Psoas muscle (tissue), 8 donors: ENCODE data around the gene B3GNT7. TPM values are rescaled to one million over a fixed set of nuclear protein-coding genes. Genes with fewer than 3 reads are reported as not detected.
"Not testable (repeated sequence)": the region's sequence is repeated elsewhere in the genome, so short reads cannot be mapped to it uniquely, and the experiment has no call there.

Source experiments
- ATAC-seq, 4 donors: fragments of 200-7000 bp; cut with Tn5 transposase; one replicate each; pipeline ENCODE4 v1.9.1; 2020; ENCODE audit warnings: moderate library complexity in 3 of 4, mild to moderate bottlenecking in 2 of 4
- DNase-seq, 2 donors: peaks; one replicate each; pipeline ENCODE4 v3.0.0-alpha.2; 2020
- H3K27ac ChIP-seq: fragments of 200-600 bp; one replicate; pipeline ENCODE4 v1.8.0; 2022
- H3K27me3 ChIP-seq, 3 donors: fragments of 200-600 bp in 1 of 3; one replicate each; pipeline versions ENCODE4 v1.6.1 to v1.8.0; 2013 to 2022; ENCODE audit warnings: low read length in 2 of 3, mild to moderate bottlenecking in 2 of 3, moderate library complexity in 1 of 3; ENCODE audit not compliant: insufficient read depth in 3 of 3
- H3K36me3 ChIP-seq, 2 donors: fragments of 200-600 bp in 1 of 2; one replicate each; pipeline versions ENCODE4 v1.6.1 to v1.8.0; 2013 to 2022; ENCODE audit warnings: low read depth in 1 of 2, mild to moderate bottlenecking in 1 of 2, moderate library complexity in 1 of 2; ENCODE audit not compliant: insufficient read depth in 1 of 2
- H3K4me1 ChIP-seq: fragments of 200-600 bp; one replicate; pipeline ENCODE4 v1.8.0; 2022
- H3K4me3 ChIP-seq: fragments of 200-600 bp; one replicate; pipeline ENCODE4 v1.8.0; 2022; ENCODE audit warnings: mild to moderate bottlenecking
- H3K9me3 ChIP-seq: fragments of 200-600 bp; one replicate; pipeline ENCODE4 v1.8.0; 2022
- WGBS, 3 donors: extraction: QIAGEN DNeasy Blood & Tissue Kit; methylation state at CpG; one replicate each; pipeline versions ENCODE4 v1.1.6 to v1.1.7; 2013; 5-methylcytosine and 5-hydroxymethylcytosine counted together
- intact Hi-C, 2 donors: fragments of 100-400 bp; cut with DNase I; formaldehyde crosslinking; loops; one replicate each; pipeline versions ENCODE4 v1.11.0 to v1.14.2; 2022
- polyA plus RNA-seq, 3 donors: library from polyadenylated mRNA; stranded (reverse); fragments of 200-250 nt; gene quantifications; one replicate each; pipeline ENCODE4 v1.2.3, GENCODE V29; 2013
- total RNA-seq, 4 donors: library from RNA; stranded (reverse); fragmentation: NEBNext Ultra II Directional in 2 of 4; extraction: Animal tissue kit (Norgen Biotek cat#: 25700) in 2 of 4; gene quantifications; one replicate each; pipeline versions ENCODE4 v1.2.1 to v1.2.4, GENCODE V29; 2021 to 2023
- TF ChIP-seq, protein P1 (sequence below): fragments of 200-600 bp; IDR thresholded peaks from one replicate; pipeline ENCODE4 v1.8.0; 2022; ENCODE audit warnings: antibody characterized with exemption
- donor health status: healthy with polysubstance abuse.
- donor health status: DM: no; HTN: no; CAD: no; lungs with moderate emphysema.
- donor health status: Bipolar disorder and iron deficiency.
- donor health status: healthy.
- donor health status: DM: yes; HTN: yes; CAD: no.
- donor health status: DM: no; HTN: no; CAD: no.
- donor health status: DM: no; HTN: no; CAD: no.
- donor health status: DM: yes; HTN: yes; CAD: no.

The B3GNT7 gene
- total and polyA plus RNA-seq, 7 donors = 0.03 to 1.7 (median 0.29) TPM

DNA sequence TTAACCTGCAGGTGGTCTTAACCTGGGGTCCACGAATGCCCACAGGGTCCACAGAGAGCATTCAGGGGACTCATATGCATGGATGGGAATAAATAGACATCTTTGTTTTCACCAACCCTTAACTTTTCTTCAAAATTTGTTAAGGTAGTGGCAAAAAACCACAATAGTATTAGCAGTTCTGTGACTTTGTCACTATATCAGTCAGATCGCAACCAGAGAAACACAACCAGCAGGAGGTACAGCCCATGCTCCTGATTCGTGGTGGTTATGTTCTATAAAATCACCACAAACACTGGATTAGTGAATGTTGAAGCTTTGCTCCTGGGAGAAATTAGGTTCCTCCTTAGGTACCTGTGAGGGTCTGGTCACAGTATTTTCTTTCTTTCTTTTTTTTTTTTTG, 31.6 kb downstream of the B3GNT7 start:
- H3K4me1 ChIP-seq = no peaks in the 10 kb centered on the region
- ATAC-seq (no peak), DNase-seq (no peak)
- WGBS, 3 donors = 82 to 91% (median 84%) methylated on average over 3 of the region's 3 CpGs
- no peaks in the 10 kb centered on the region for H3K27me3 ChIP-seq
- intact Hi-C loops = no loop called here
- no peaks in the 10 kb centered on the region for H3K9me3 ChIP-seq
- H3K4me3 ChIP-seq = no peak overlapping the region
- no peaks in the 10 kb centered on the region for H3K36me3 ChIP-seq
- no peak overlapping the region for H3K27ac ChIP-seq
- TF ChIP-seq, protein P1, sequence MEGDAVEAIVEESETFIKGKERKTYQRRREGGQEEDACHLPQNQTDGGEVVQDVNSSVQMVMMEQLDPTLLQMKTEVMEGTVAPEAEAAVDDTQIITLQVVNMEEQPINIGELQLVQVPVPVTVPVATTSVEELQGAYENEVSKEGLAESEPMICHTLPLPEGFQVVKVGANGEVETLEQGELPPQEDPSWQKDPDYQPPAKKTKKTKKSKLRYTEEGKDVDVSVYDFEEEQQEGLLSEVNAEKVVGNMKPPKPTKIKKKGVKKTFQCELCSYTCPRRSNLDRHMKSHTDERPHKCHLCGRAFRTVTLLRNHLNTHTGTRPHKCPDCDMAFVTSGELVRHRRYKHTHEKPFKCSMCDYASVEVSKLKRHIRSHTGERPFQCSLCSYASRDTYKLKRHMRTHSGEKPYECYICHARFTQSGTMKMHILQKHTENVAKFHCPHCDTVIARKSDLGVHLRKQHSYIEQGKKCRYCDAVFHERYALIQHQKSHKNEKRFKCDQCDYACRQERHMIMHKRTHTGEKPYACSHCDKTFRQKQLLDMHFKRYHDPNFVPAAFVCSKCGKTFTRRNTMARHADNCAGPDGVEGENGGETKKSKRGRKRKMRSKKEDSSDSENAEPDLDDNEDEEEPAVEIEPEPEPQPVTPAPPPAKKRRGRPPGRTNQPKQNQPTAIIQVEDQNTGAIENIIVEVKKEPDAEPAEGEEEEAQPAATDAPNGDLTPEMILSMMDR = no peak

DNA sequence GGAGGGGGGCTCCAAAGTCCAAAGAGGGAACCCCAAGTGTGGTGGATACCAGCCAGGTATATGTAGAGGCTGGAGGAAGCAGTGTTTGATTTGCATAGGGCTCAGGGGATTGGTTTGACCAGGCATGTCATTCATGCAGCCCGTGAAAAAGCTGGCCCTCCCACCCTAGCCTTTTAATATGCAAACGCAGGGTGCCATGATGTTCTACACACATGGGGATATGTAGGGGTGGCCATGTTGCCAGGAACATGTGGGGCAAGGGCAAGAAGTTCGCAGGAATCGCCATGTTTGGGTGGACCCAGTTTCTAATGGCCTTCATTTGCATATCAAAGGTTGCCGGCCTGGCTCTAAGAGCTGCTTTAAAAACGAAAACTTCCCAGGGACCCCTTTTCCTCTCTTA, 33.6 kb downstream of the B3GNT7 start:
- WGBS, 3 donors = 68 to 82% (median 75%) methylated on average over 6 of the region's 6 CpGs
- TF ChIP-seq, protein P1 = no peak
- Histone ChIP-seq H3K27me3 (no peaks in the 10 kb centered on the region), H3K9me3 (no peaks in the 10 kb centered on the region), H3K4me1 (no peaks in the 10 kb centered on the region), H3K4me3 (no peak overlapping the region), H3K36me3 (no peaks in the 10 kb centered on the region), H3K27ac (no peak overlapping the region)
- DNase-seq (no peak), ATAC-seq (no peak)
- intact Hi-C loops = no loop called here

- no peak for ATAC-seq
Measured at GRCh38 chr2:231429901-231430300, 34.4 kb downstream of the B3GNT7 start.

DNA sequence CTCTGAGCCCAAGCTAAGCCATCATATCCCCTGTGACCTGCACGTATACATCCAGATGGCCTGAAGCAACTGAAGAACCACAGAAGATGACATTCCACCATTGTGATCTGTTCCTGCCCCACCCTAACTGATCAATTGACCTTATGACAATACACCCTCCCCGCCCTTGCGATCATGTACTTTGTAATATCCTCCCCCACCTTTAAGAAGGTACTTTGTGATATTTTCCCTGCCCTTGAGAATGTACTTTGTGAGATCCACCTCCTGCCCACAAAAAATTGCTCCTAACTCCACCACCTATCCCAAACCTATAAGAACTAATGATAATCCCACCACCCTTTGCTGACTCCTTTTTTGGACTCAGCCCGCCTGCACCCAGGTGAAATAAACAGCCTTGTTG, 34.9 kb downstream of the B3GNT7 start:
- 75 to 88% (median 82%) methylated on average over 4 of the region's 4 CpGs for WGBS, 3 donors
- H3K36me3 ChIP-seq, H3K27me3 ChIP-seq, H3K4me1 ChIP-seq, DNase-seq, H3K4me3 ChIP-seq, ATAC-seq, H3K9me3 ChIP-seq, intact Hi-C loops, H3K27ac ChIP-seq: not testable (repeated sequence)

More at GRCh38 chr2:231429901-231430300, 34.4 kb downstream of the B3GNT7 start:
- Histone ChIP-seq H3K4me1 (no peaks in the 10 kb centered on the region), H3K27me3 (no peaks in the 10 kb centered on the region), H3K9me3 (no peaks in the 10 kb centered on the region), H3K4me3 (no peak overlapping the region), H3K36me3 (no peaks in the 10 kb centered on the region), H3K27ac (no peak overlapping the region)
- DNase-seq = no peak
- intact Hi-C loops = no loop called here
- TF ChIP-seq, protein P1 = no peak
- 83 to 91% (median 87%) methylated on average over 3 of the region's 3 CpGs for WGBS, 3 donors

- DNase-seq = no peak
- WGBS, 3 donors = 95 to 97% (median 96%) methylated on average over 4 of the region's 4 CpGs
- Histone ChIP-seq H3K4me1 (no peaks in the 10 kb centered on the region), H3K4me3 (no peak overlapping the region), H3K27ac (no peak overlapping the region), H3K9me3 (no peaks in the 10 kb centered on the region), H3K27me3 (no peaks in the 10 kb centered on the region), H3K36me3 (no peaks in the 10 kb centered on the region)
- no peak for ATAC-seq
- intact Hi-C loops = no loop called here
- TF ChIP-seq, protein P1 = no peak
Measured at GRCh38 chr2:231431606-231432005, 36.1 kb downstream of the B3GNT7 start.
